Stimulated activated CD8-positive, alpha-beta memory T cell treated with anti-CD3 and anti-CD28 coated beads, Interleukin-7, amount 100 ng/mL, for 4 hours (primary cell): Measurements from ENCODE around the gene SLCO4A1.

Experiments used
- DNase-seq, 2 donors: peaks; one replicate each; pipeline ENCODE4 v3.0.0-alpha.2; 2020; ENCODE audit warnings: low read depth in 2 of 2

The SLCO4A1 gene

DNA sequence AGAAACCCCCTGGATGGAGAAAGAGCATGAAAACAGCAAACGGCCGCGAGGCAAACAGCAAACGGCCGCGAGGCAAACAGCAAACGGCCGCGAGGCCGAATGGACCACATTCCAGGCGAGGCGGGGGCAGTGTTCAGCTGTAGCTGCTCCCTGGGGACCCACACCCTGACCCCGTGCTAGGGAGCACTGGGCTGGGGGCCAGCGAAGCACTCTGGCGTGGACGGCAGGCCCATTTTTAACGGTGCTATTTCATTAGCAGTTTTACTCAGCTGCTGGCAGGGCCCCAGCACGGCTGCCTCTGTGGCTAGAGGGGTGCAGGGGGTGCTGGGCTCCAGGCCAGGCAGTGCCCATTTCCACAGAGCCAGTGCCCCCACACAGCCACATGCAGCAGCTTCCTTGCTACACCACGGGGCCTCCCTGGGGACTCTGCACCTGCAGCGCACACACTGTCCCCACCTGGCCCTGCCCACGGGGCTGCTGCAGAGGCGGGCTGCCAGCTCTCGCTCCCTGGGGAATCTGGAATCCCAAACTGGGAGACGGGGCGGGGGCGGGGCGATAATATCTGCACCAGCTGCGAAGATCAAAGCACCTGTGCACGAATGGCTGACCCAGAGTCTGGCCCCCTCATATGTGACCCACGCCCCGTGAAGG, 35.6 kb upstream of the SLCO4A1 start:
- no peak for DNase-seq

DNA sequence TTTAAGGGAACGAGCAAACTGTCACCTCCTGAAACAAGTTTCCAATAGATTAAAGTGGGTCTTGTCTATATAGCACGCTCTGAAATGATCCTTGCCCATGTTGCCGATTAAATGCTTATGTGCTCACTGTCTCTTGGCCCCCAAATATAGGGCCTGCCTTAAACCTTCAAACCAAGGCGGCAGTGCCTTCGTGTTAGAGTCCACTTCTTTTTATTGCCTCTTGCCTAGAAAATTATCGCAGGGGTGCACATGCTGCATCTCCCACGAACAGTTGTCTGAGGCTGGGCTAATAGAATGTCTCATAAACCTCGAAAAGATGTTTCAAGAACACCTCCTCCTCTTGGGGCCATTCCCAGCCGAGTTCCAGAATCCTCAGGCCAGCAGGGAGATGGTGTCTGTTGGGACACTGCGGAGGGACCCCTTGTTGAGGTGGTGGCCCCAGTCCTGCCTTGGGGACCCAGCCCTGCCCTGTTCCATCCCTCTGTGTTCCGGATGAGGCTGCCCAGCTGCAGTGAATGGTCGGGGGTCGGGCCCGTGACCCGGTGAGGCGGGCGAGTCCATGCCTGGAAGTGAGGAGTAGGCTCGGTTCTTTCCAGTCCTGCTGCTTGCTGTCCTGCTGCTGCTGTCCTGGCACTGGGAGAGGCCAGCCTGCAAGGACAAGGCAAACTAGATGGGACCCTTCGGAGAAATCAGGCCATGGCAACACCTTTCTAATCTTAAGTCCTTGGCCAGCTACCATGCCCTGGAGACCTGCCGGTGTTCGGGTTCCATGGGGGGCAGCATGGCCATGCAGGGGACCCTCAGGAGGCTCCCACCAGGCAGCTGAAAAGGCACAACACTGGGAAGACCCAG, 34.7 kb upstream of the SLCO4A1 start:
- no peak for DNase-seq

DNA sequence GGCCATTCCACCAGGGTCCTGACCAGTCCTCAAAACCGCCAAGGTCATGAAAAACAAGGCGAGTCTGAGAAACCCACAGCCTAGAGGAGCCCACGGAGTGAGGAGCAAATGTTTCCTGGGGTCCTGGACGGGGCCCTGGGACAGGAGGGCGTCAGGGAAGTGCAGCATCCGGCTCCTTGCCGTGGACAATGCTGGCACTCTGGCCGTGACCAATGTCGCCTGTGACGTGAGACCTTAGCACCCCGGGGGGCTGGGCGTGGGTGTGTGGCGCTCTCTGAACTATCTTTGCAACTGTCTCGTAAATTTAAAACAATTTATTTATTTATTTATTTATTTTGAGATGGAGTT, 34.1 kb upstream of the SLCO4A1 start:
- DNase-seq: no peak

DNA sequence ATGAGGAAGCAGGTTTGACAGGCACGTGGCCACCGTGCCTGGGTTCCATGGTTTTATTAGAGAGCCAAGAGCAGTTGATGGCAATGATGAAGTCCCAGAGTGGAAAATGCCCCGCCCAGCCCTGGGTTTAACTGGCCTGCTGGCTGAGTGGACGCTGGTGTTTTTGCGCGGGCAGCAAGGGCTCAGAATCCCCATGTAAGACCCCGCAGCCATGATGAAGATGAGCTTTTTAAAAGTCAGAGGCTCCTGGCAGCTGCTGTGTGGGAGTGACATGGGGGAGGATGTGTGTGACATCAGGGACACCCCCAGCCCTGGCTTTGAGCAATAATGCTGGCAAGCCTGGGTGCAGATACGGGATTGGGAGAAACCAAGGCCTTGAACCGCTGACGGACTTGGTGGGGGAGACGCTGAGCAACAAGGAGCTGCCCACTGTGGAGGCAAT, 33.0 kb upstream of the SLCO4A1 start:
- DNase-seq: no peak

DNA sequence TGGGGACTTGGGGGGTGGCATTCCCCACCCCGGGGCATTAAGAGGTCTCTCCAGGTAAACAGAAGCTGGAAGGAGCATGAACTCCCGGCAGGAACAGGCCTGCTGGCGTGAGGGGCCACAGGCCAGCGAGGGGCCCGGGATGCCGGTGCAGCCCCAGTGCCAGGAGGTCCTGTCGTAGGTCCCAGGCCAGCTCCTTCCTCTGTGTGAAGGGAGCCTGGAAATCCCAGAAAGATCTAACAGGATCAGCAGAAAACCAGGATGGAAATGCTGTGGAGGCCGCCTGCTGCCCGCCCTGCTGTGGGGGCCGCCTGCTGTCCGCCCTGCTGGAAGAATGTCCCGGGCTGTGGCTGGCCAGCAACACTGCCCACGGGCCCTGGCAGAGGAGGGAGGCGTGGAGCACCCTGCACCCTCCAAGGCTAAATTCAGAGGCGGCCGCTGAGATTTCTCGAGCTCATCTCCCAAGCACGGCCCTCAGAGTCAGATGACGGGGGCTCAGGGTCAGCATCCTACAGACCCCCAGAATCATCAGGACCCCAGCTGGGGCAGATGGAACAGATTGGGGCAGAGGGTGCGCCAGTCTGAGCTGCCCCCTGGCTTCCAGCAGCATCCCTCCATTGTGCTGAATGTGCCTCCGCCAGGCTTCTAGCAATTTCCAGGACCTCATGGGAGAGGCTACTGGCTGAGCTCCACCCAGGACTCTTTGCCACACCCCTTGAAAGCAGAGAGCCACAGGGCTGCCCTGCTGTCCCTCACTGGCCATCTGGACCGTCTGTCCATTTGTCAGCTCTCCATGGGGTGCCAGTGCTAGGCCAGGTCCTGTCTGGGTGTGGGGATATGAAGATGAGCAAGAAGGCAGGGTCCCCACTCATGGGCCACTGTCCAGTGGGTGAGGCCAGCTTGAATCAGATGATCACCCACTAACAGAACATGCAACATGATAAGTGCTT, 32.2 kb upstream of the SLCO4A1 start:
- DNase-seq: no peak

DNA sequence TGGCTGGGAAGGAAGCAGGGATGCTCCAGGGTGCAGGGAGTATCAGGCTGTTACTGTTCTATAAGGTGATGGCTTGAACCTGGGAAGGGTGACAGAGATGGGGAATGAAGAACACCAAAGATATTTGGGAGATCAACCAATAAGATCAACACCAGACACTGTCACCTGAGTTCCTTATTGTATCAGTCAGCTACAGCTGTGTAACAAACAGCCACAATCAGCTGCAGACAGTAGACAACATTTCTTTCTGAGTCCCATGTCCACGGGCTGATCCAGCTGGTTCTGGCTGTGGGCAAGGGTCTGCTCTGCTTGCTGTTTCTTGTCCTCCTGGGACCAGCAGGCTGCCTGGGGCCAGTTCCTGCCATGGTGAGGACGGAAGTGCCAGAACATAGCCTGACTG, 31.3 kb upstream of the SLCO4A1 start:
- no peak for DNase-seq

DNA sequence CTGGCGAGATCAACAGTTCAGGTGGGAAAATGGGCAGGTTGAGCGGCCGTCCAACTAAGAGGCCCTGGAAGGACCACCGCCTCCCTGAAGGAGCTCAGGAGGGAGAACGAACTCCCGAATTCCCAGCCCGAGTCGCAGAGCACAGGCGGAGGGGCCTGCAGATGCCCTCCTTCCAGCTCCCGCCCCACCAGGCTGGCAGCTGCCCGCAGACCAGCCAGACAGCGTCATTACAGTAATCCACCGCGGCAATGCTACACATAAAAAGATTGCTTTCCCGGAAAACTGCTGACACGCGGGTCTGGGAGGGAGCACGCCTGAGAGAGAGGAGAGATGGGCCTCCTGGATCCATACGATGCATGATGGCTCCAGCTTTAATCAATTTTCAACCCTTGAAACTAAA, 30.5 kb upstream of the SLCO4A1 start:
- DNase-seq: no peak

DNA sequence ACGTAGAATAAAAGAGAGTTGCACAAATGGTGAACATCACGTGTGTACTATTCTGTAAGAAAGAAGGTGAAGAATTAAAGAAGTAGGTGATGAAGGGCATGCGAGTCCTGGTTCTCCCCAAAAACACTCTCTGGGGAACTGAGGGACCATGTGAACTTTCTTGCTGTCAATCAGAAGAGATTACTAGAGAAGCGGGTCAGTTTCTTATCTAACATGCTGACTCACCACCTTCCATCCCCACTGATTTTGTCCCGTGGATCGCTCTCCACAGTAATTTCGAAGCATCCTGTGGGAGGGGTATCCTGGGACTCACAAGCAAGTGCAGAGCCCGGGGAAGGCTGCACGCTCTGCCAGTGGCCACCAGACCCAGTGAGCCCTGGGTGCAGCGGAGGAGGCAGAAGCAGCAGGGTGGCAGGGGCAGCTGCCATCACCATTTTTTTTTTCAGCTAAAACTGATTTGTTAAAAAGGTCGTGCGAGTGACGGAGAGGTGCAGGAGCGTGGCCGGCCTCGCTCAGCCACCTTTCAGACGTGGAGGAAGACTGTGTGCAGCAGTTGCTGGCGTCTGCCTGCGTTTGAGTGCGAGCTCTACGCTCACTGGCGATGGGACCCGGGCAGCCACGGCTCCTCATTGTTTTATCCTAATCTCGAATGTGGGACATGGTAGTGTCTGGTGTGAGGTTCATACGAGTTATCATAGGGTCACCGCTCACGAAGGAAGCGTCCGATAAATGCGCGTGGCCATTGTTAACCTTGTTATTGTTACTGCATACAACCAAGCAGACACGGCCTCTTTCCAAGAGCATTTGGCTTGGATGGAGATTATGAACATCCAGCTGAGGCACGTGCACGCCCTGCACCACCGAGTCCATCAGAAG, 28.0 kb upstream of the SLCO4A1 start:
- no peak for DNase-seq

DNA sequence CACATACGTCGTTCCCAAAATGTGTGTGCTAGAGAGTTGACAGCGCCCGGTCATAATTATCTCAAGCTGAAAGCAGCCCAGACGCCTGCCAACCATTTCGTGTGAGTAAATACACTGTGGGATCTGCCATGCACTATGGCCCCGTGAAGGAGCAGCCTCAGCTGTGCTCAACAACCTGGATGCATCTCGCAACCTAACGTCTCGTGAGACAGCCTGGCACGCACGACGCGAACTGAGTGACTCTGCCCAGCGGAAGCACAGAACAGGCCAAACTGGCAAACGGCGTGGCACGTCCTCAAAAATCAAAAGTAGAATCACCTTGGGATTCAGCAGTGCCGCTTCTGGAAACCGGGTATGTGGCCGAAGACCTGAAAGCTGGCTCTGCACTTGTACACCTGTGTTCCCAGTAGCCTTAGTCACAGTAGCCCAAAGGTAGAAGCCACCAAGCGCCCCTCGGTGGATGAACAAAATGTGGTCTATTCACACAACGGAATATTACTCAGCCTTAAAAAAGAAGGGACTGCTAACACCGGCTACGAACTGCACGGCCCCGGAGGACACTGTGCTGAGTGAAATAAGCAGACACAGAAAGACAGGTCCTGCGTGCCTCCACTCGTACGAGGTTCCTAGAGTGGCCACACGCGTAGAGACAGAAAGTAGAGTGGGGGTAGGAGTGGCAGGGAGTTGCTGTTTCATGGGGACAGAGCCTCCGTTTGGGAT, 27.2 kb upstream of the SLCO4A1 start:
- DNase-seq: no peak

DNA sequence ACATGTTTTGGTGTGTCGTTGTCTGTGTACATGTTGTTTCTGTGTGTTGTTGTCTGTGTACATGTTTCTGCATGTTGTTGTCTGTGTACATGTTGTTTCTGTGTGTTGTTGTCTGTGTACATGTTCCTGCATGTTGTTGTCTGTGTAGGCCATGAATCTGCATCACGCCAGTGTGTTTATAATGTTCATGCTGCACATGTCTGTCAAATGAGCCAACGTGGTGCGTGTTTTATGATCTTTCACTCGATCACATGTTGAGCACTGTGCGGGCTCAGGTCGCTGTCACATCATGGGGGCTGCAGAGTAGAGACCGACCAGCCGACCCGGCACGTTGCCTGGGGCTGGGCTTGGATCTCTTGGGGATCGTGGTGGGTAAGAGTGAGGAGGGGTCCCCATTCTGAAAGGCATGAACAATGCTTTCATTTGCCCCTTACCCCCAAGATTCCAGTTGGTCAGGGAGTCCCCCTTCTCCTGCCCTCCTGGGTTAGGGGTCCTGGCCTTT, 26.5 kb upstream of the SLCO4A1 start:
- no peak for DNase-seq

DNA sequence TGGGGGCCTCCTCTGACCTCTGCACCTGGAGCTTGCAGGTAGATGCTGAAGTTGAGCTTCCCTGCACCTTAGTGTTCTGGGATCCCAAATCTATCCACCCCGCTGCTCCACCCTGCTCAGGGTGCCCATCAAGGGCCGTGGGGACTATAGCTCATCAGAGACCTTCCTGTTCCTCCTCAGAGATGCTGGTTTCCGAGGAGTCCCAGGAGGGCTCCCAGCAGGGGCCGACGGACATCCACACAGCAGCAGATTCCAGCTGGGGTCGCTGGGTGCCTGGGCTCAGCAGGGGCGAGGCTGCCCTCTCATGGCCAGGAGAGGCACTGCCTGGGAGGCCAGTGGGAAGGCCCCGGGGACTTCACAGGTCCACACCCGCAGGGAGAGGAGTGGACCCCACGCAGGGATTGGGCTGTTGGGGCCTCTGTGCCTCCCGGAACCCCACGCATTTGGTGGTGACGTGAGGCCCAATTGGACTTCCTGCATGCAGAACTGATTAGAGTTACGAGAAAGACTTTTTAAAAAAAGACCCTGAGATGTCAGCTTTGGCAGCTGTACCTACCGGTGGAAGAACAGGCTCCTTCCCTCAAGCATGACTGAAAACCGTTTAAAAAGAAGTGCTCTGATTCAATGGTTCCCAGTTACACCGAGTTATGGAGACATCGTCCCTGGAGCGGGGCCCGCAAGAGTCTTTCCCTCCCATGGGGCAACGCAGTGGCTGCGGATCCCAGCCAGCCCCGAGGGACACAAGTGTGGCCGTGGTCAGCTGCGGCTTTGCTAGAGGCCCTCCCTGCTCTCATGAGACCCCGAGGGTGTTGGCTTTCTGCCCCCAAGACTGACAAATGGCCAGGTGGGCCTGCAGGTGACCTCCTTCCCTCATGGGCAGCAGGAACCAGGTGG, 25.3 kb upstream of the SLCO4A1 start:
- DNase-seq: peak; percentile 40 to 59

DNA sequence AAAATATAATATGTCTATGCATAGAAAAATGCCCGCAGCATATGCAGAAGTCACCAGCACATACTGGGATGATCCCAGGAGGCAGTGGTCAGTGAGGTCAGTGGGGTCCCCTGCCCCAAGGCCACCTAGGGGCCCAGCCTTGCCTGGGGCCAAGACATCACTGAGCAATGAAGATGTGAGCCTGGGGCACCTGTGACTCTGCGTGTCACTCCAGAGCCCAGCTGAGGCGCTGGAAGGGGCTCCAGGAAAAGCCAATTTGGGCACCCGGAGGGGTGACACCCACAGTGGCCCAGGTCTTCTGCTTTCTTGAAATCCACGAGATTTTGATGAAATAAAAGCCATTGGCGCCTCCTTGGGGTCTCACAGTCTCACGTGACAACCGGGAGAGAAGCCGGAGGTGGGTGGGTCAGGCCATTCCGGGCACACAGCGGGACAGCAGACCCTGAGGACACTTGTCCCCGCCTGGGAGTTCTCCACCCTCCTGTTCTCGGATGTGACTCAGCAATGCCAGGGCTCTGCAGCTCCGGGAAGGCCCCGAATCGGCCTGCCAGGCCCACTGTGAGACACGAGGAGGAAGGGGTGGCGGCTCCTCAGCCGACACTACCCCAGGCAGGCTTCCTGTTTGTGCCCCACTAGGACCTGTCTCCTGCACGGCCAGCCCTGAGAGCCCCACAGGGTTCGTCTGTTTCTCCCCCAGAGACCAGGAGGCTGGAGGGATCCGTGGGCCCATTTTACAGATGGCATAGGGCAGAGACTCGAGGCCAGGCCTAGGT, 24.4 kb upstream of the SLCO4A1 start:
- DNase-seq: peak; percentile 42 to 71

DNA sequence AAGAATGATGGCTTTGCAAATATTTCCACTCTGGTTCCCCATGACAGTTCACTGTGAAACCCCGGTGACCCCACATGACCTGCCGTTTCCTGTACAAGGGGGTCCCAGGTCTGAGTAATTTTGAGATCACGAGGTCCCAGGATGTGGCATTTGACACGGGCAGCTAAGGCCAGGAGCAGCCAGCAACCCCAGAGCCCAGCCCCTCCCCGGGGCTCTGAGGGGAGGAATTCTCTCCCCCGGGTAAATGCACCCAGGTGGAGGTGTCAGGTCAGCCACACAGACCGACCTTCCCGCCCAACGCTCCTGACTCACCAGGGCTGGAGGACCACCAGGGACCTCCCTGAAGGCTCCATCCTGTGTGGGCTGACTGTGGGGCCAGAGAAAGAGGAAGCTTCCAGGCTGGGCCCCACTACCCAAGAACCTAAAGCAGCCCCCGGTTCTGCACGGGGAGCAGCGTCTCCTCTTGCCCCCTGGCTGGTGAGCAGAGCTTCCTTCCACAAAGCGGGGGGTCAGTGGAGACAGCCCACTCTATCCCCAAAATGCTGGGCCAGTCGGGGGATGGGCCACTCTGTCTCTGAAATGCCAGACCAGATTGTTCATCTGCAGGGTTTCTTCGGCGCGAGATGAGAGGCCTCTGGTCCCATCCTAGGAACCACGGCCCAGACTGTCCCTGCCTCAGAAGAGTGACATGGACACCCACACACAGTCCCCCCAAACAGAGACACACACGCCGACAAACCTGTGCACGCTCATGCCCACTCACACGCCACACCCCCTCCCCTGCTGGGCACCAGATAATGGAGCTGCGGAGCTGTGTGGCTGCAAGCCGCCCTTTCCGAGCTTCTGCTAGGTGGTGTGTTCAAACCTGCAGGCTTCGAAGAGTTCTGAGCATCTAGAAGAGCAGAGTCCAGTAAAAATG, 23.4 kb upstream of the SLCO4A1 start:
- DNase-seq: peak; percentile 33 to 53

DNA sequence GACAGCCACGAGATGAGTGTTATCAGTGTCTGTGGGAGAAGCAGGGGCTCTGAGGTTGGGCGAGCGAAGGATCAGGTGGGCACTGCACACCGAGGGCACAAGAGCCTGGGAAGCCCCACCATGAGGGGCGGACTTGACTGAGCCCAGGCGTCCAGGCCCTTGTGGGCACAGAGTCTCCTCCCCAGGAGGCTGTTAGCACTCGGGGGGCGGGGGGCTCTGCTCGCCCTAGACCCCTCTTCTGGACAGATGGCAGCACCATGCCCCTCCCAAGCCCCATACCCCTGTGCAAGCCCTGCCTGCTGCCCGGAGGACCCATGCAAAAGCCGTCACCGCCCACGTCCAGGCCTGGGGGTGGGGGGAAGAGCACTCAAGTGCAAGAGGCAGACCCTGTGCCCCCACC, 21.7 kb upstream of the SLCO4A1 start:
- DNase-seq: no peak

DNA sequence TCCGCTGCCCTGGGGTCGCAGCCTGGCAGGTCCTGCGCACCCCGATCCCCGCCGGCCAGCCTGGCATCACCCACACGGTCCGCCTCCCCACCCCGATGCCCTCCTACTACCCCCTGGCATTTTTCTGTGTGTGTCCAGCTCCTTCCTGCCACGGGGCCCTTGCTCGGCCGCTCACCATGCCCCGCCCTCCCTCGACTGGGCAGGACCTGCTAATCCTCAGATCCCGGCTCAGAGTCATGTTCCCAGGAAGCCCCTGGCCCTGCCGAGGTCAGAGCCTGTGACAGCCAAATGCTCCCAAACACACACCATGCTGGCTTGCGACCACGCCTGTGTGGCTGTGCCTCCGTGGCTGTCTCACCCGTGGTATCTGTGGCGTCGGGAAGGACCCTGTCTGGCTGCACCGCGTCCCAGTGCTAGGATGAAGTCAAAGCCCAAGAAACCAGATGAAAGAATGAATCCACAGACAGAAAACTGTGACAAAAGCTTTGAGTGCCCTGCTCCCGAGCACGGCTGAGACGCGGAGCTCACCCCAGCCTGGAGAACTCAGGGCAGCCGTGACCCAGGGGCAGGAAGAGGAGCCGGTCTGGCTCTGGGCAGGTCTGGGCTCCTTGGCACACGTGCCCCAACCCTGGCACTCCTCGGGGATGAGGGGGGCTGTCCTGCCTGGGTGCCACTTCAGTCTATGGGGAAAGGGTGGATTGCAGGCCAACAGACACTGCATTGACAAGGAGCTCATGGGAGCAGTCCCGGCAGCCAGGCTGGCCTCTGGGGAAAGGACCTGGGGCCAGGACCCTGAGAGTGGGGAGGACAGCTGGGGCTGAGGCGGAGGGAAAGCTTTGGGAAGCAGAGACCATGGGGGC, 20.8 kb upstream of the SLCO4A1 start:
- DNase-seq: no peak

DNA sequence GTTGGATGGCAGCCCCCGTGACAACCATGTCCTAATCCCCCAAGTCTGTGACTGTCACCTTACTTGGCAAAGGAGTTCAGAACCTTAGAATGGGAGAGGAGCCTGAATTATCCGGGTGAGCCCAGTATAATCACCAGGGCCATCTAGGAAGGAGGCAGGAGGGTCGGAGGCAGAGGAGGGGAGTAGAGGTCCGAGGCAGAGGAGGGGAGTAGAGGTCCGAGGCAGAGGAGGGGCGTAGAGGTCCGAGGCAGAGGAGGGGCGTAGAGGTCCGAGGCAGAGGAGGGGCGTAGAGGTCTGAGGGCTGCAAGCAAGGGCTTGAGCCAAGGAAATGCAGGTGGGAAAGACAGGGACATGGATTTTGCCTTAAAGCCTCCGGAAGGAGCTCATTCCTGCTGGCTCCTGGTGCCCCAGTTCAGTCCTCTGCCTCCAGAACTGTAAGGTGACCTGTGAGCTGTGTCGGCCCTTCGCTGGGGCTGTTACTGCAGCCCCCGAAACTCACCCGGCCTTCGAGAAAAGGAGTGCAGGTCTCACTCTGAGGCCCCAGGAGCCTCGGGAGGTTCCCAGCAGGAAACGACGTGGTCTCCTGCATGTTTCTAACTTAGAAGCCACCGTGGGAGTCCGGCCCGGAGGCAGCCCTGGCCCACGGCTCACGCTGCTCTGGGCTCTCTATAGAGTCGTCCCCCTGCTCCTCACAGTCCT, 20.0 kb upstream of the SLCO4A1 start:
- DNase-seq: no peak
